Esophagus squamous epithelium (tissue), 4 donors: Measurements from ENCODE around the gene PRTG.

ENCODE experiments used
- POLR2A ChIP-seq, 4 donors: fragments of 450-650 bp; IDR thresholded peaks; one replicate each; pipeline ENCODE4 v1.6.1; 2017; ENCODE audit warnings: antibody characterized with exemption in 4 of 4, mild to moderate bottlenecking in 4 of 4, moderate library complexity in 3 of 4
- TF ChIP-seq, protein P1 (sequence below), 6 experiments: fragments of 450-650 bp in 4 of 6; fragments of 200-600 bp in 2 of 6; sonication (generic) in 2 of 6; IDR thresholded peaks; one replicate each; pipeline ENCODE4 v1.5.1; 2016 to 2019; ENCODE audit warnings: antibody characterized with exemption in 6 of 6, mild to moderate bottlenecking in 4 of 6, moderate library complexity in 4 of 6

DNA sequence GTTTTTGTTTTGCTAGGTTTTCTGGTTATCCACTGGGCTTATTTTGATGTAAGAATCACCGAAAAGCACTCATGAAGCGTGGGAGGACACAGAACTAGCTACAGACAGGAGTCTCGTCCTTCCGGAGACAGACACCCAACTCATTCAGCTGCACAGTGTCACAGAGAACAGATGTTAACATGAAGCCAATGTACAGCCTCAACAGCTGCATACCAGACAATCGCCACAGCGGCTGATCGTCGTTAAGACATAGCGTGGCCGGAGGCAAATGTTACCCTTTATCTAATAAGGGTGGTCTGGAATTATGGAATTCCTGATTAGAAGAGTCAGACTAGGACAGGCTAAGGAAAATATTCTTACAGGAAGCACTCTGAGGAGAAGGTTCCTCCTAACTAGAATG is 153.7 kb downstream of the PRTG start:
- TF ChIP-seq, protein P1, sequence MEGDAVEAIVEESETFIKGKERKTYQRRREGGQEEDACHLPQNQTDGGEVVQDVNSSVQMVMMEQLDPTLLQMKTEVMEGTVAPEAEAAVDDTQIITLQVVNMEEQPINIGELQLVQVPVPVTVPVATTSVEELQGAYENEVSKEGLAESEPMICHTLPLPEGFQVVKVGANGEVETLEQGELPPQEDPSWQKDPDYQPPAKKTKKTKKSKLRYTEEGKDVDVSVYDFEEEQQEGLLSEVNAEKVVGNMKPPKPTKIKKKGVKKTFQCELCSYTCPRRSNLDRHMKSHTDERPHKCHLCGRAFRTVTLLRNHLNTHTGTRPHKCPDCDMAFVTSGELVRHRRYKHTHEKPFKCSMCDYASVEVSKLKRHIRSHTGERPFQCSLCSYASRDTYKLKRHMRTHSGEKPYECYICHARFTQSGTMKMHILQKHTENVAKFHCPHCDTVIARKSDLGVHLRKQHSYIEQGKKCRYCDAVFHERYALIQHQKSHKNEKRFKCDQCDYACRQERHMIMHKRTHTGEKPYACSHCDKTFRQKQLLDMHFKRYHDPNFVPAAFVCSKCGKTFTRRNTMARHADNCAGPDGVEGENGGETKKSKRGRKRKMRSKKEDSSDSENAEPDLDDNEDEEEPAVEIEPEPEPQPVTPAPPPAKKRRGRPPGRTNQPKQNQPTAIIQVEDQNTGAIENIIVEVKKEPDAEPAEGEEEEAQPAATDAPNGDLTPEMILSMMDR (IDR thresholded peaks at IDR 0.05): no peak
- TF ChIP-seq POLR2A (IDR thresholded peaks at IDR 0.05): no peak
